H1 (cell line): Measurements from ENCODE around the gene MBLAC2. TPM values are rescaled to one million over a fixed set of nuclear protein-coding genes. Genes with fewer than 3 reads are reported as not detected.

Source experiments
- CTCF ChIA-PET: fragments of 300-600 bp; sonication (Branson Sonifier 250); formaldehyde crosslinking; loops from one replicate; lab custom pipeline; 2021; ENCODE audit not compliant: partially characterized antibody; lab: Charles Lee
- POLR2A ChIA-PET: fragments of 300-600 bp; sonication (Branson Sonifier 250); formaldehyde crosslinking; loops from one replicate; lab custom pipeline; 2021; ENCODE audit warnings: inconsistent platforms; ENCODE audit not compliant: partially characterized antibody; lab: Charles Lee
- DNase-seq, 2 experiments: peaks; one replicate each; pipeline versions ENCODE4 v3.0.0 to v3.0.0-alpha.2; 2010 to 2022; ENCODE audit warnings: low spot score in 2 of 2, low read depth in 1 of 2, mixed read lengths in 1 of 2
- FAIRE-seq: peaks from 2 replicates; lab custom pipeline; 2011; peaks lifted over from hg19 to GRCh38; lab: Jason Lieb, UNC
- H2AFZ ChIP-seq: 2 replicates; pipeline ENCODE4 v1.8.1; 2012; ENCODE audit warnings: low read length, inconsistent platforms
- H2AK5ac ChIP-seq: 2 replicates; pipeline ENCODE4 v1.6.1; 2013; ENCODE audit warnings: low read depth, low read length
- H2BK120ac ChIP-seq: replicated peaks from 2 replicates; pipeline ENCODE3; 2013; ENCODE audit warnings: low read depth, low read length, inconsistent platforms
- H2BK12ac ChIP-seq: 2 replicates; pipeline ENCODE4 v1.6.1; 2013; ENCODE audit warnings: low read depth, low read length
- H2BK15ac ChIP-seq: 2 replicates; pipeline ENCODE4 v1.6.1; 2013; ENCODE audit warnings: low read length
- H2BK20ac ChIP-seq: 2 replicates; pipeline ENCODE4 v1.6.1; 2013; ENCODE audit warnings: low read length
- H2BK5ac ChIP-seq: 2 replicates; pipeline ENCODE4 v1.6.1; 2013; ENCODE audit warnings: low read depth, low read length
- H3K14ac ChIP-seq: 2 replicates; pipeline ENCODE4 v1.6.1; 2013; ENCODE audit warnings: inconsistent platforms; ENCODE audit not compliant: insufficient read length
- H3K18ac ChIP-seq: 2 replicates; pipeline ENCODE4 v1.6.1; 2013; ENCODE audit warnings: low read length; ENCODE audit errors: extremely low read depth
- H3K23ac ChIP-seq: 2 replicates; pipeline ENCODE4 v1.6.1; 2013; ENCODE audit warnings: inconsistent platforms; ENCODE audit not compliant: insufficient read length
- H3K23me2 ChIP-seq: 2 replicates; pipeline ENCODE4 v1.6.1; 2013; ENCODE audit warnings: low read depth, low read length
- H3K27ac ChIP-seq: 2 replicates; pipeline ENCODE4 v1.6.1; 2011; ENCODE audit warnings: low read depth, low read length, inconsistent platforms
- H3K27me3 ChIP-seq, 4 experiments: replicated peaks in 1 of 4; 1 replicate in 1 of 4; 2 replicates in 3 of 4; pipeline versions ENCODE4 v1.6.1 to v1.8.1; 2011 to 2013; ENCODE audit warnings: low read length in 3 of 4, mild to moderate bottlenecking in 3 of 4, inconsistent platforms in 2 of 4, mixed read lengths in 2 of 4, moderate library complexity in 1 of 4; ENCODE audit not compliant: control insufficient read depth in 3 of 4, insufficient read depth in 3 of 4; ENCODE audit errors: extremely low read depth in 1 of 4
- H3K36me3 ChIP-seq, 4 experiments: 2 replicates each; pipeline versions ENCODE4 v1.6.1 to v1.8.1; 2011 to 2013; ENCODE audit warnings: mild to moderate bottlenecking in 4 of 4, low read length in 3 of 4, moderate library complexity in 2 of 4, control low read depth in 1 of 4, inconsistent platforms in 1 of 4; ENCODE audit not compliant: insufficient read depth in 4 of 4, control insufficient read depth in 2 of 4
- H3K4ac ChIP-seq: replicated peaks from 2 replicates; pipeline ENCODE3; 2013; ENCODE audit warnings: low read length, low read depth, mixed read lengths, inconsistent platforms; ENCODE audit not compliant: insufficient read length
- H3K4me1 ChIP-seq, 4 experiments: replicated peaks in 1 of 4; 1 replicate in 1 of 4; 2 replicates in 3 of 4; pipeline versions ENCODE4 v1.6.1 to v1.8.1; 2011 to 2013; ENCODE audit warnings: low read length in 3 of 4, inconsistent platforms in 2 of 4, mixed read lengths in 1 of 4; ENCODE audit not compliant: insufficient read depth in 4 of 4, control insufficient read depth in 3 of 4
- H3K4me2 ChIP-seq, 2 experiments: 2 replicates each; pipeline versions ENCODE4 v1.6.1 to v1.8.1; 2011 to 2013; ENCODE audit warnings: low read depth in 2 of 2, low read length in 2 of 2, control low read depth in 1 of 2, inconsistent platforms in 1 of 2, mild to moderate bottlenecking in 1 of 2; ENCODE audit not compliant: insufficient read depth in 1 of 2
- H3K4me3 ChIP-seq, 4 experiments: fragments of 200-600, 300-600 bp in 1 of 4; sonication (generic), shearing (Covaris generic), sonication (Bioruptor Twin) in 1 of 4; 2 replicates each; pipeline versions ENCODE4 v1.5.1 to v1.8.1; 2011 to 2016; ENCODE audit warnings: low read length in 4 of 4, low read depth in 3 of 4, control low read depth in 2 of 4, inconsistent platforms in 2 of 4, mild to moderate bottlenecking in 2 of 4, mixed read lengths in 1 of 4, moderate library complexity in 1 of 4; ENCODE audit not compliant: insufficient read depth in 2 of 4; ENCODE audit errors: extremely low read depth in 1 of 4
- H3K56ac ChIP-seq: replicated peaks from 2 replicates; pipeline ENCODE3; 2013; ENCODE audit warnings: low read depth, mild to moderate bottlenecking, mixed read lengths, low read length, inconsistent platforms; ENCODE audit not compliant: insufficient read length
- H3K79me1 ChIP-seq: 2 replicates; pipeline ENCODE4 v1.6.1; 2013; ENCODE audit warnings: low read depth, low read length, control low read depth
- H3K79me2 ChIP-seq, 2 experiments: 2 replicates each; pipeline versions ENCODE4 v1.6.1 to v1.8.1; 2012 to 2013; ENCODE audit warnings: low read length in 2 of 2, mild to moderate bottlenecking in 2 of 2, inconsistent platforms in 1 of 2; ENCODE audit not compliant: insufficient read depth in 2 of 2, control insufficient read depth in 1 of 2
- H3K9ac ChIP-seq, 4 experiments: replicated peaks in 1 of 4; 1 replicate in 1 of 4; 2 replicates in 3 of 4; pipeline versions ENCODE4 v1.6.1 to v1.8.1; 2011 to 2013; ENCODE audit warnings: low read depth in 3 of 4, low read length in 3 of 4, control low read depth in 2 of 4, mild to moderate bottlenecking in 2 of 4, moderate library complexity in 2 of 4, inconsistent platforms in 1 of 4; ENCODE audit errors: extremely low read depth in 1 of 4
- H3K9me3 ChIP-seq, 2 experiments: 2 replicates each; pipeline versions ENCODE4 v1.6.1 to v1.8.1; 2012 to 2013; ENCODE audit warnings: mild to moderate bottlenecking in 2 of 2, moderate library complexity in 2 of 2, control low read depth in 1 of 2, inconsistent platforms in 1 of 2, low read depth in 1 of 2, low read length in 1 of 2, mixed read lengths in 1 of 2; ENCODE audit not compliant: insufficient read depth in 2 of 2
- H4K20me1 ChIP-seq, 2 experiments: replicated peaks in 1 of 2; 2 replicates each; pipeline versions ENCODE3 to v1.8.1; 2011 to 2013; ENCODE audit warnings: inconsistent platforms in 2 of 2, low read length in 2 of 2, mild to moderate bottlenecking in 1 of 2; ENCODE audit not compliant: insufficient read depth in 2 of 2, control insufficient read depth in 1 of 2
- H4K5ac ChIP-seq: 2 replicates; pipeline ENCODE4 v1.6.1; 2013; ENCODE audit warnings: low read length, low read depth, mixed read lengths, inconsistent platforms; ENCODE audit not compliant: insufficient read length
- H4K8ac ChIP-seq: 2 replicates; pipeline ENCODE4 v1.8.0; 2013; ENCODE audit warnings: mild to moderate bottlenecking, moderate library complexity, low read length, inconsistent platforms; ENCODE audit not compliant: insufficient read depth; ENCODE audit errors: extremely low read depth
- H4K91ac ChIP-seq: replicated peaks from 2 replicates; pipeline ENCODE3; 2013; ENCODE audit warnings: low read length, mixed read lengths, inconsistent platforms; ENCODE audit not compliant: insufficient read length
- CTBP2 ChIP-seq: IDR thresholded peaks from 2 replicates; pipeline ENCODE4 v1.7.0; 2011; ENCODE audit warnings: borderline replicate concordance, mild to moderate bottlenecking, moderate library complexity, mixed read lengths, low read length; ENCODE audit not compliant: insufficient read depth, insufficient read length
- HDAC6 ChIP-seq: IDR thresholded peaks from one replicate; pipeline ENCODE4 v1.7.1; 2012; ENCODE audit warnings: low read depth, mild to moderate bottlenecking, inconsistent platforms, low read length, moderate library complexity
- JUN ChIP-seq: IDR thresholded peaks from 2 replicates; pipeline ENCODE4 v1.6.1; 2011; ENCODE audit warnings: low read depth, mild to moderate bottlenecking, improper control_type of control experiment, low read length
- KDM5A ChIP-seq: fragments of 200-600 bp; IDR thresholded peaks from 2 replicates; pipeline ENCODE4 v1.7.1; 2012; ENCODE audit warnings: mild to moderate bottlenecking, low read length, inconsistent platforms, mixed read lengths
- POU5F1 ChIP-seq: IDR thresholded peaks from 2 replicates; pipeline ENCODE4 v1.6.1; 2011; ENCODE audit warnings: low read depth, mild to moderate bottlenecking, low read length, moderate library complexity
- RBBP5 ChIP-seq: IDR thresholded peaks from 2 replicates; pipeline ENCODE4 v1.7.1; 2012; ENCODE audit warnings: low read depth, mild to moderate bottlenecking, inconsistent platforms, low read length, moderate library complexity, borderline replicate concordance
- RFX5 ChIP-seq: IDR thresholded peaks from 2 replicates; pipeline ENCODE4 v1.6.1; 2011; ENCODE audit warnings: low read depth, low read length, improper control_type of control experiment, borderline replicate concordance
- RXRA ChIP-seq: IDR thresholded peaks from 2 replicates; pipeline ENCODE4 v1.6.1; 2011; ENCODE audit warnings: low read depth, mild to moderate bottlenecking, low read length, moderate library complexity; ENCODE audit not compliant: insufficient read depth
- SIRT6 ChIP-seq: IDR thresholded peaks from one replicate; pipeline ENCODE4 v1.7.1; 2012; ENCODE audit warnings: low read length, inconsistent platforms
- SP1 ChIP-seq: IDR thresholded peaks from 2 replicates; pipeline ENCODE4 v1.6.1; 2011; ENCODE audit warnings: low read depth, low read length
- WGBS, 2 experiments: shearing (Covaris generic) in 1 of 2; methylation state at CpG; one replicate each; pipeline versions ENCODE4 v1.1.6 to v1.1.7; 2013 to 2015; ENCODE audit warnings: low lambda C conversion rate in 2 of 2, mixed read lengths in 2 of 2, inconsistent platforms in 1 of 2, low coverage in 1 of 2, missing lambda C conversion rate in 1 of 2; ENCODE audit not compliant: insufficient replicate concordance in 2 of 2, insufficient coverage in 1 of 2, insufficient read length in 1 of 2; ENCODE audit errors: extremely low coverage in 1 of 2, missing lambda C conversion rate in 1 of 2; 5-methylcytosine and 5-hydroxymethylcytosine counted together
- polyA plus RNA-seq, 7 experiments: library from polyadenylated mRNA; depleted of rRNA in 3 of 7; stranded (reverse) in 5 of 7; unstranded in 2 of 7; fragments of >200 nt in 5 of 7; fragments of 200-250 nt in 2 of 7; gene quantifications; 1 replicate in 5 of 7; 2 replicates in 1 of 7; 4 replicates in 1 of 7; pipeline versions ENCODE4 v1.2.1 to v1.2.3, GENCODE V29; 2011 to 2013; ENCODE audit warnings: missing spikeins in 2 of 7, mixed read lengths in 2 of 7
- total RNA-seq: library from RNA; stranded (reverse); fragmentation: NEBNext Ultra II Directional; extraction: Animal tissue kit (Norgen Biotek cat#: 25700); gene quantifications from 2 replicates; pipeline ENCODE4 v1.2.1, GENCODE V29; 2021
- TF ChIP-seq, protein P1 (sequence below), 3 experiments: IDR thresholded peaks; 1 replicate in 2 of 3; 2 replicates in 1 of 3; pipeline versions ENCODE4 v1.5.1 to v1.6.1; 2011; ENCODE audit warnings: low read length in 3 of 3, mild to moderate bottlenecking in 3 of 3, inconsistent platforms in 2 of 3, low read depth in 1 of 3, moderate library complexity in 1 of 3; ENCODE audit not compliant: insufficient read depth in 1 of 3; ENCODE audit errors: control extremely low read depth in 1 of 3
- TF ChIP-seq, protein P2 (sequence below): IDR thresholded peaks from 2 replicates; pipeline ENCODE4 v1.6.1; 2012; ENCODE audit warnings: inconsistent platforms

MBLAC2 gene
- total and polyA plus RNA-seq, 2 of the 8 experiments (the other 6 are each of a cell fraction or from before 2014, with no cell fraction given), result 2.8 to 6.7 TPM

DNA sequence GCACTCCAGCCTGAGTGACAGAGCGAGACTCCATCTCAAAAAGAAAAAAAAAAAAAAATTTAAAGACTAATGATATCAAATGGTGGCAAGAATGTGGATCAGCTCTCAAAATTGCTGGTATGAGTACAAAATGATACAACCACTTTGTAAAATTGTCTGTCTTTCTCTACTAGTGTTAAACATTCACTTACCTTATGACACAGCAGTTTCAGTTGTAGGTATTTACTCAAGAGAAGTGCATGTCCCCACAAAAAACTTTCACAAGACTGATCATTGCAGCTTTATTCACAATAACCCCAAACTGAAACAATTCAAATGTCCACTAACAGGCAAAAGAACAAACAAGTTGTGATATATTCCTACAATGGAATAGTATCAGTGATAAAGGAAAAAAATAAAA, 50.3 kb downstream of the MBLAC2 start:
- H3K27ac ChIP-seq, result no peak overlapping the region
- no peak overlapping the region for H3K9ac ChIP-seq
- H3K9me3 ChIP-seq, result no peaks in the 10 kb centered on the region
- no peak overlapping the region for H2BK5ac ChIP-seq
- no peak overlapping the region for H3K4me2 ChIP-seq
- H3K4me3 ChIP-seq, result no peak overlapping the region
- H3K23me2 ChIP-seq, result no peaks in the 10 kb centered on the region
- no peaks in the 10 kb centered on the region for H3K27me3 ChIP-seq
- H3K18ac ChIP-seq, result no peak overlapping the region
- DNase-seq (no peak), FAIRE-seq (no peak)
- H4K8ac ChIP-seq, result no peak overlapping the region
- ChIA-PET POLR2A (no interaction called here), CTCF (interaction anchor here (1.3 kb wide), 1 partner anchor 14 kb away, joined by 6 read pairs; no protein-coding TSS in a partner anchor)
- H3K14ac ChIP-seq, result no peak overlapping the region
- H3K4me1 ChIP-seq, result no peaks in the 10 kb centered on the region; a peak in 1 of 7 replicates
- H3K79me2 ChIP-seq, result no peaks in the 10 kb centered on the region
- H2AFZ ChIP-seq, result no peak overlapping the region
- no peak overlapping the region for H4K91ac ChIP-seq
- H3K23ac ChIP-seq, result no peak overlapping the region
- no peak overlapping the region for H2BK12ac ChIP-seq
- no peak overlapping the region for H2BK20ac ChIP-seq
- no peak overlapping the region for H2AK5ac ChIP-seq
- no peak overlapping the region for H2BK15ac ChIP-seq
- H4K5ac ChIP-seq, result no peak overlapping the region
- no peaks in the 10 kb centered on the region for H3K36me3 ChIP-seq
- H3K79me1 ChIP-seq, result no peaks in the 10 kb centered on the region
- 75% methylated on average over 1 of the region's 1 CpG; no CpG with 5 or more reads in 1 of the 2 experiments for WGBS, 2 experiments
- no peak overlapping the region for H2BK120ac ChIP-seq
- no peaks in the 10 kb centered on the region for H4K20me1 ChIP-seq
- no peak overlapping the region for H3K56ac ChIP-seq
- H3K4ac ChIP-seq, result no peak overlapping the region
- no peak for TF ChIP-seq RFX5
- no peak for TF ChIP-seq JUN
- no peak for TF ChIP-seq CTBP2
- TF ChIP-seq POU5F1, result no peak
- TF ChIP-seq SP1, result no peak
- TF ChIP-seq, protein P1, sequence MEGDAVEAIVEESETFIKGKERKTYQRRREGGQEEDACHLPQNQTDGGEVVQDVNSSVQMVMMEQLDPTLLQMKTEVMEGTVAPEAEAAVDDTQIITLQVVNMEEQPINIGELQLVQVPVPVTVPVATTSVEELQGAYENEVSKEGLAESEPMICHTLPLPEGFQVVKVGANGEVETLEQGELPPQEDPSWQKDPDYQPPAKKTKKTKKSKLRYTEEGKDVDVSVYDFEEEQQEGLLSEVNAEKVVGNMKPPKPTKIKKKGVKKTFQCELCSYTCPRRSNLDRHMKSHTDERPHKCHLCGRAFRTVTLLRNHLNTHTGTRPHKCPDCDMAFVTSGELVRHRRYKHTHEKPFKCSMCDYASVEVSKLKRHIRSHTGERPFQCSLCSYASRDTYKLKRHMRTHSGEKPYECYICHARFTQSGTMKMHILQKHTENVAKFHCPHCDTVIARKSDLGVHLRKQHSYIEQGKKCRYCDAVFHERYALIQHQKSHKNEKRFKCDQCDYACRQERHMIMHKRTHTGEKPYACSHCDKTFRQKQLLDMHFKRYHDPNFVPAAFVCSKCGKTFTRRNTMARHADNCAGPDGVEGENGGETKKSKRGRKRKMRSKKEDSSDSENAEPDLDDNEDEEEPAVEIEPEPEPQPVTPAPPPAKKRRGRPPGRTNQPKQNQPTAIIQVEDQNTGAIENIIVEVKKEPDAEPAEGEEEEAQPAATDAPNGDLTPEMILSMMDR (IDR thresholded peaks at IDR 0.05; ENCODE audit: control extremely low read depth in 1 of 3, insufficient read depth in 1 of 3, low read depth in 1 of 3, low read length in 3 of 3), result no peak
- TF ChIP-seq, protein P2, sequence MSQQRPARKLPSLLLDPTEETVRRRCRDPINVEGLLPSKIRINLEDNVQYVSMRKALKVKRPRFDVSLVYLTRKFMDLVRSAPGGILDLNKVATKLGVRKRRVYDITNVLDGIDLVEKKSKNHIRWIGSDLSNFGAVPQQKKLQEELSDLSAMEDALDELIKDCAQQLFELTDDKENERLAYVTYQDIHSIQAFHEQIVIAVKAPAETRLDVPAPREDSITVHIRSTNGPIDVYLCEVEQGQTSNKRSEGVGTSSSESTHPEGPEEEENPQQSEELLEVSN, result no peak
- no peak for TF ChIP-seq SIRT6
- no peak for TF ChIP-seq HDAC6
- TF ChIP-seq KDM5A, result no peak
- TF ChIP-seq RXRA, result no peak
- no peak for TF ChIP-seq RBBP5
